Endodermal cell (in vitro differentiated cells): ENCODE measurements around the gene OPN1SW. TPM values are rescaled to one million over a fixed set of nuclear protein-coding genes. Genes with fewer than 3 reads are reported as not detected.

ENCODE experiments used
- DNase-seq: peaks from one replicate; pipeline ENCODE4 v3.0.0-alpha.2; 2017
- H3K27ac ChIP-seq: 2 replicates; pipeline ENCODE4 v1.5.1; 2013; ENCODE audit warnings: mild to moderate bottlenecking, low read depth, low read length, moderate library complexity
- H3K27me3 ChIP-seq: 2 replicates; pipeline ENCODE4 v1.6.1; 2013; ENCODE audit warnings: mild to moderate bottlenecking, low read length, moderate library complexity; ENCODE audit not compliant: insufficient read depth, control insufficient read depth, poor library complexity, severe bottlenecking
- H3K36me3 ChIP-seq: 2 replicates; pipeline ENCODE4 v1.7.0; 2013; ENCODE audit warnings: mild to moderate bottlenecking, low read length, moderate library complexity; ENCODE audit not compliant: control insufficient read depth, insufficient read depth
- H3K4me1 ChIP-seq: one replicate; pipeline ENCODE4 v1.7.0; 2013; ENCODE audit warnings: low read length; ENCODE audit not compliant: control insufficient read depth, insufficient read depth
- H3K4me3 ChIP-seq: 2 replicates; pipeline ENCODE4 v1.5.1; 2013; ENCODE audit warnings: mild to moderate bottlenecking, low read length, moderate library complexity
- H3K9ac ChIP-seq: 2 replicates; pipeline ENCODE4 v1.6.1; 2013; ENCODE audit warnings: mild to moderate bottlenecking, low read length, moderate library complexity; ENCODE audit not compliant: poor library complexity, severe bottlenecking; ENCODE audit errors: extremely low read depth
- H3K9me3 ChIP-seq: 2 replicates; pipeline ENCODE4 v1.6.1; 2013; ENCODE audit warnings: mild to moderate bottlenecking, low read length, moderate library complexity; ENCODE audit not compliant: control insufficient read depth
- H3K27ac Mint-ChIP-seq: 2 replicates; pipeline ENCODE4 v1.8.0; 2020; ENCODE audit warnings: mixed read lengths
- H3K27me3 Mint-ChIP-seq: 2 replicates; pipeline ENCODE4 v1.8.0; 2021; ENCODE audit warnings: mild to moderate bottlenecking, mixed read lengths; ENCODE audit not compliant: insufficient read depth
- H3K36me3 Mint-ChIP-seq: 2 replicates; pipeline ENCODE4 v1.8.0; 2020; ENCODE audit warnings: low read depth, mixed read lengths
- H3K4me1 Mint-ChIP-seq: 2 replicates; pipeline ENCODE4 v1.8.0; 2020; ENCODE audit warnings: mixed read lengths
- H3K4me3 Mint-ChIP-seq: 2 replicates; pipeline ENCODE4 v1.8.0; 2020; ENCODE audit warnings: mild to moderate bottlenecking, moderate library complexity, mixed read lengths
- H3K9me3 Mint-ChIP-seq: 2 replicates; pipeline ENCODE4 v1.8.0; 2020; ENCODE audit warnings: mild to moderate bottlenecking, mixed read lengths
- WGBS, 2 experiments: methylation state at CpG; one replicate each; pipeline versions ENCODE4 v1.1.5 to v1.1.7; 2013; ENCODE audit warnings: missing lambda C conversion rate in 2 of 2, mixed read lengths in 1 of 2; ENCODE audit not compliant: insufficient coverage in 1 of 2, insufficient read length in 1 of 2; 5-methylcytosine and 5-hydroxymethylcytosine counted together
- total RNA-seq, 2 donors: library from RNA; stranded (reverse); fragmentation: NEBNext Ultra II Directional in 1 of 2; extraction: Animal tissue kit (Norgen Biotek cat#: 25700) in 1 of 2; gene quantifications; 2 replicates in 1 of 2; 3 replicates in 1 of 2; pipeline ENCODE4 v1.2.1, GENCODE V29; 2021
- TF ChIP-seq, protein P1 (sequence below): fragments of 200-600 bp; sonication (generic); conservative IDR thresholded peaks from 2 replicates; pipeline ENCODE4 v1.5.0; 2021; ENCODE audit warnings: antibody characterized with exemption, mild to moderate bottlenecking

OPN1SW gene
- total RNA-seq, 2 donors from 2014 or later = not detected

DNA sequence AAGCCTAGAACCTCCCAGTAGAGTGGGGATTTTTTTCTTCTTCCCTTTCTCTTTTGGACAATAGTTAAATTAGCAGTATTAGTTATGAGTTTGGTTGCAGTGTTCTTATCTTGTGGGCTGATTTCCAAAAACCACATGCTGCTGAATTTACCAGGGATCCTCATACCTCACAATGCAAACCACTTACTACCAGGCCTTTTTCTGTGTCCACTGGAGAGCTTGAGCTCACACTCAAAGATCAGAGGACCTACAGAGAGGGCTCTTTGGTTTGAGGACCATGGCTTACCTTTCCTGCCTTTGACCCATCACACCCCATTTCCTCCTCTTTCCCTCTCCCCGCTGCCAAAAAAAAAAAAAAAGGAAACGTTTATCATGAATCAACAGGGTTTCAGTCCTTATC lies 5.4 kb downstream of the OPN1SW start:
- TF ChIP-seq, protein P1, sequence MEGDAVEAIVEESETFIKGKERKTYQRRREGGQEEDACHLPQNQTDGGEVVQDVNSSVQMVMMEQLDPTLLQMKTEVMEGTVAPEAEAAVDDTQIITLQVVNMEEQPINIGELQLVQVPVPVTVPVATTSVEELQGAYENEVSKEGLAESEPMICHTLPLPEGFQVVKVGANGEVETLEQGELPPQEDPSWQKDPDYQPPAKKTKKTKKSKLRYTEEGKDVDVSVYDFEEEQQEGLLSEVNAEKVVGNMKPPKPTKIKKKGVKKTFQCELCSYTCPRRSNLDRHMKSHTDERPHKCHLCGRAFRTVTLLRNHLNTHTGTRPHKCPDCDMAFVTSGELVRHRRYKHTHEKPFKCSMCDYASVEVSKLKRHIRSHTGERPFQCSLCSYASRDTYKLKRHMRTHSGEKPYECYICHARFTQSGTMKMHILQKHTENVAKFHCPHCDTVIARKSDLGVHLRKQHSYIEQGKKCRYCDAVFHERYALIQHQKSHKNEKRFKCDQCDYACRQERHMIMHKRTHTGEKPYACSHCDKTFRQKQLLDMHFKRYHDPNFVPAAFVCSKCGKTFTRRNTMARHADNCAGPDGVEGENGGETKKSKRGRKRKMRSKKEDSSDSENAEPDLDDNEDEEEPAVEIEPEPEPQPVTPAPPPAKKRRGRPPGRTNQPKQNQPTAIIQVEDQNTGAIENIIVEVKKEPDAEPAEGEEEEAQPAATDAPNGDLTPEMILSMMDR = no peak
- Mint-ChIP-seq H3K27me3 (no peaks in the 10 kb centered on the region), H3K36me3 (peaks cover 70% of the 10 kb centered on the region), H3K9me3 (no peaks in the 10 kb centered on the region), H3K4me3 (no peak overlapping the region), H3K4me1 (peaks cover 9% of the 10 kb centered on the region), H3K27ac (no peak overlapping the region)
- DNase-seq = no peak
- Histone ChIP-seq H3K9ac (no peak overlapping the region), H3K36me3 (peaks cover 80% of the 10 kb centered on the region), H3K27me3 (no peaks in the 10 kb centered on the region), H3K9me3 (no peaks in the 10 kb centered on the region), H3K4me3 (no peak overlapping the region), H3K4me1 (peaks cover 9% of the 10 kb centered on the region), H3K27ac (no peak overlapping the region)
- 94% methylated on average over 1 of the region's 2 CpGs; no CpG with 5 or more reads in 1 of the 2 experiments for WGBS, 2 experiments

DNA sequence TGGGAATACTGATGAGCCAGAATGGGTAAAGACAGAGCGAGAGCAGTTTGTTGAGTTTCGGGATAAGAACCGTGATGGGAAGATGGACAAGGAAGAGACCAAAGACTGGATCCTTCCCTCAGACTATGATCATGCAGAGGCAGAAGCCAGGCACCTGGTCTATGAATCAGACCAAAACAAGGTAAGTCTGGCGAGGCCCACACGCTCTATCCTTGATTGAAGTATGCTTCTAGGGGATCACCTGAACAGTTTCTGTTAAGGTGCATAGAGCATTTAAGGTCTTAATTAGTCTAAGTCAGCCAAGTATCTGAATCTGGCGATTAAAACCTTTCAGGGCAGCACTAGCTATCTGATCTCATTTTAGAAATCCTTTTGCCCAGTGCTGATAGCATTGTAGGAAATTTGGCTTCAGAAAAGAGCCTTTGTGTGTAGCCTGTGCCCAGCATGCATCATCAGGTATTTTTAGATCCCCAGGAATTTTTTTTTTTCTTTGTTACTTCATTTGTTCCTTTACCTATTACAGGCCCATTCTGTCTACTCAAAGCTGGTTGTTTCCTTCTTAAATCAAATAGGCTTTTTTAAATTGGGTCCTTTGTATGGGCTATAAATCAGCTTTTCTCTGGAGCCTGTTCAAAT lies 8.0 kb downstream of the OPN1SW start:
- Histone ChIP-seq H3K36me3 (peaks cover 90% of the 10 kb centered on the region), H3K9ac (no peak overlapping the region), H3K4me3 (no peak overlapping the region), H3K27ac (no peak overlapping the region), H3K9me3 (no peaks in the 10 kb centered on the region), H3K27me3 (no peaks in the 10 kb centered on the region), H3K4me1 (peaks cover 9% of the 10 kb centered on the region)
- Mint-ChIP-seq H3K4me1 (peaks cover 9% of the 10 kb centered on the region), H3K4me3 (no peak overlapping the region), H3K9me3 (no peaks in the 10 kb centered on the region), H3K27me3 (no peaks in the 10 kb centered on the region), H3K36me3 (peaks cover 78% of the 10 kb centered on the region), H3K27ac (no peak overlapping the region)
- 92 to 96% methylated on average over 6 of the region's 6 CpGs for WGBS, 2 experiments
- DNase-seq = no peak
- TF ChIP-seq, protein P1 = no peak

DNA sequence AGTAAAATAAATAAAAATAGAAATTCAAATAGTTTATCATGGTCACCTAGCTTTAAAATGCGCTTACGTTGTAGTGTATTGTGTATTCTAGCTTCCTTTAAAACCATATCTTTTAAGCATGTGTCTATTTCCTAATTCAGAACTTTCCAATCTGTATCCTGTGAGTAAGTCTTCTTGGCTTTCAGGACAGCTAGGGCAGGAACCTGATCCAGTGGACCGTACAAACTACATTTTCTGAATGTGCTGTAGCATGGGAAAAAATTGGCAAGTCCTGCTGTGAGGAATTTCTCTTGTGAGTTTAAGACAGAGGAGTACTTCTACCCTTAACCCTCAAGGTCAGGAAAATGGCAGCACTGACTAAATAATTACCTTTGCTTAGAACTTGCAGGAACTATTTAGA lies 12.1 kb downstream of the OPN1SW start:
- no peak overlapping the region for H3K4me3 Mint-ChIP-seq
- no peak overlapping the region for H3K4me3 ChIP-seq
- H3K36me3 ChIP-seq = peaks cover 84% of the 10 kb centered on the region
- H3K36me3 Mint-ChIP-seq = peaks cover 71% of the 10 kb centered on the region
- H3K27me3 Mint-ChIP-seq = no peaks in the 10 kb centered on the region
- H3K9me3 Mint-ChIP-seq = no peaks in the 10 kb centered on the region
- H3K9me3 ChIP-seq = no peaks in the 10 kb centered on the region
- H3K9ac ChIP-seq = no peak overlapping the region
- TF ChIP-seq, protein P1 = no peak
- H3K27me3 ChIP-seq = no peaks in the 10 kb centered on the region
- H3K27ac ChIP-seq = no peak overlapping the region
- 97 to 100% methylated on average over 2 to 3 of the region's 3 CpGs for WGBS, 2 experiments
- H3K4me1 ChIP-seq = peaks cover 9% of the 10 kb centered on the region
- peaks cover 6% of the 10 kb centered on the region for H3K4me1 Mint-ChIP-seq
- DNase-seq = no peak
- H3K27ac Mint-ChIP-seq = peak overlapping the region; percentile 52
